Progenitor cell of endocrine pancreas (in vitro differentiated cells): ENCODE measurements around the gene ARIH2. TPM values are rescaled to one million over a fixed set of nuclear protein-coding genes. Genes with fewer than 3 reads are reported as not detected.

Experiments used
- DNase-seq: peaks from one replicate; pipeline ENCODE4 v3.0.0; 2021; ENCODE audit warnings: low spot score; ENCODE audit not compliant: unreplicated experiment
- H3K27ac Mint-ChIP-seq: 2 replicates; pipeline ENCODE4 v1.8.0; 2021; ENCODE audit warnings: mild to moderate bottlenecking, moderate library complexity, mixed read lengths
- H3K27me3 Mint-ChIP-seq: 2 replicates; pipeline ENCODE4 v1.8.0; 2021; ENCODE audit warnings: mixed read lengths
- H3K36me3 Mint-ChIP-seq: 2 replicates; pipeline ENCODE4 v1.8.0; 2022; ENCODE audit warnings: mixed read lengths; ENCODE audit not compliant: insufficient read depth
- H3K4me1 Mint-ChIP-seq: 2 replicates; pipeline ENCODE4 v1.8.0; 2021; ENCODE audit warnings: low read depth, mixed read lengths
- H3K4me3 Mint-ChIP-seq: 2 replicates; pipeline ENCODE4 v1.8.0; 2021; ENCODE audit warnings: low read depth, mild to moderate bottlenecking, moderate library complexity, mixed read lengths
- H3K9me3 Mint-ChIP-seq: 2 replicates; pipeline ENCODE4 v1.8.0; 2021; ENCODE audit warnings: low read depth, mixed read lengths
- total RNA-seq: library from RNA; stranded (reverse); gene quantifications from 2 replicates; pipeline ENCODE4 v1.2.1, GENCODE V29; 2021
- TF ChIP-seq, protein P1 (sequence below): fragments of 200-600 bp; sonication (generic); IDR thresholded peaks from one replicate; pipeline ENCODE4 v1.5.0; 2021; ENCODE audit warnings: antibody characterized with exemption, mild to moderate bottlenecking; ENCODE audit not compliant: unreplicated experiment

Gene ARIH2
- total RNA-seq, 1 donor from 2014 or later, result 105 TPM

- TF ChIP-seq, protein P1, sequence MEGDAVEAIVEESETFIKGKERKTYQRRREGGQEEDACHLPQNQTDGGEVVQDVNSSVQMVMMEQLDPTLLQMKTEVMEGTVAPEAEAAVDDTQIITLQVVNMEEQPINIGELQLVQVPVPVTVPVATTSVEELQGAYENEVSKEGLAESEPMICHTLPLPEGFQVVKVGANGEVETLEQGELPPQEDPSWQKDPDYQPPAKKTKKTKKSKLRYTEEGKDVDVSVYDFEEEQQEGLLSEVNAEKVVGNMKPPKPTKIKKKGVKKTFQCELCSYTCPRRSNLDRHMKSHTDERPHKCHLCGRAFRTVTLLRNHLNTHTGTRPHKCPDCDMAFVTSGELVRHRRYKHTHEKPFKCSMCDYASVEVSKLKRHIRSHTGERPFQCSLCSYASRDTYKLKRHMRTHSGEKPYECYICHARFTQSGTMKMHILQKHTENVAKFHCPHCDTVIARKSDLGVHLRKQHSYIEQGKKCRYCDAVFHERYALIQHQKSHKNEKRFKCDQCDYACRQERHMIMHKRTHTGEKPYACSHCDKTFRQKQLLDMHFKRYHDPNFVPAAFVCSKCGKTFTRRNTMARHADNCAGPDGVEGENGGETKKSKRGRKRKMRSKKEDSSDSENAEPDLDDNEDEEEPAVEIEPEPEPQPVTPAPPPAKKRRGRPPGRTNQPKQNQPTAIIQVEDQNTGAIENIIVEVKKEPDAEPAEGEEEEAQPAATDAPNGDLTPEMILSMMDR, result no peak
- no peaks in the 10 kb centered on the region for H3K27me3 Mint-ChIP-seq
- H3K36me3 Mint-ChIP-seq, result peaks cover 14% of the 10 kb centered on the region
- no peaks in the 10 kb centered on the region for H3K9me3 Mint-ChIP-seq
- H3K4me3 Mint-ChIP-seq, result no peak overlapping the region
- peaks cover 20% of the 10 kb centered on the region for H3K4me1 Mint-ChIP-seq
- peak overlapping the region; percentile 4 for H3K27ac Mint-ChIP-seq
- DNase-seq, result no peak
Measured at GRCh38 chr3:49025005-49025792, 106.6 kb downstream of the ARIH2 start.

DNA sequence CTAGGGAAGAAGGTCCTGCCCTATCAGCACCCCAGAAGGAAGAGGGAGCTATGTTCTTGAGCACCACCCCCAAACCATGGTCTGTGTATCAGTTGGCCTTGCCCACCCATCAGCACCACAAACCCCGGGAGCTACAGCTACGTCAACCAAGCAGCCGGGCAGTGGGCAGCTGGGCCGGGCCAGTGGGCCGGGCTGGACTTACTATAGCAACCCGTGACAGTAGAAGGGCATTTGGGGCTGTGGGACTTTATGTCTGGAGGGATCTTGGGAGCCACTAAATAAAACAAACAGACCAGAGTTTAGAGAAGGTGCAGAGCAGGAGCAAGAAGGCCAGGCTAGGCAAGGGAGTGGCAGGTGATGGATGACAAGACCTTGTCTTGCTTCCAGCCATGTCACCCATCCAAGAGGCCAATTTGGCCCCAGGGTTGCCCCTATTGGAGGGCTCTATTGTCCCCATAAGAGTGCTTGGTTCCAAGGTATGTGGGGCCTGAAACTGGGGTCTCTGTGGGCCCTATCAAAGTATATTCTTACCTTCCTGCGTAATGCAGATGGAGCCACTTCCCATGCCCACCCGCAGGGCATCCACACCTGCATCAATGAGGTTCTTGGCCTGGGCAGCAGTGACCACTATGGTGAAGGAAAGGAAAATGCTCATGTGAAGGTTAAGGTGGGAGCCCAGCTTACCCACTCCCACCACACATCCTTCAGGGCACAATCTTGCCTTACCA is 107.3 kb downstream of the ARIH2 start:
- Mint-ChIP-seq H3K27ac (peak overlapping the region; percentile 4), H3K36me3 (peaks cover 14% of the 10 kb centered on the region), H3K9me3 (no peaks in the 10 kb centered on the region), H3K4me1 (peaks cover 19% of the 10 kb centered on the region), H3K4me3 (no peak overlapping the region), H3K27me3 (no peaks in the 10 kb centered on the region)
- no peak for DNase-seq
- TF ChIP-seq, protein P1, result no peak

DNA sequence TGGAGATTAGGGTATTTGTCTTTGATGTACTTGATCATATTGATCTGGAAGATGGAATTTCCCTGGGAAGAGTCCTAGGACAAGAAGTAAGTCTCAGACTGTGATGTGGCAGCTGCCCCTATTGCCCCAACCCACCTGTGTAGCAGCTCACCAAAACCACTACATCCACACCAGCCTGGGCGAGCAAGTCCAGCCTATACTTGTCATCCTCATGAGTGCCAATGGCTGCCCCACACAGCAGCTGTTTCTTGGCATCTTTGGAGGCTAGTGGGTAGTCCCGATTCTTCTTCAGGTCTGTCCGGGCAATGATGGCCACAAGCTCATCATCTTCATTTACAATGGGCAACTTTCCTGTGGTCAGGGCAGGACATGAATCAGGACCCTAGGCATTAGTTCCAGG is 107.9 kb downstream of the ARIH2 start:
- DNase-seq, result no peak
- Mint-ChIP-seq H3K4me3 (no peak overlapping the region), H3K36me3 (peaks cover 18% of the 10 kb centered on the region), H3K4me1 (peaks cover 19% of the 10 kb centered on the region), H3K9me3 (no peaks in the 10 kb centered on the region), H3K27ac (no peak overlapping the region), H3K27me3 (no peaks in the 10 kb centered on the region)
- TF ChIP-seq, protein P1, result no peak

GRCh38 chr3:49027634-49028033 is 109.0 kb downstream of the ARIH2 start:
- H3K4me3 Mint-ChIP-seq, result no peak overlapping the region
- no peak for DNase-seq
- peaks cover 21% of the 10 kb centered on the region for H3K36me3 Mint-ChIP-seq
- no peaks in the 10 kb centered on the region for H3K9me3 Mint-ChIP-seq
- H3K4me1 Mint-ChIP-seq, result peaks cover 16% of the 10 kb centered on the region
- TF ChIP-seq, protein P1, result no peak
- H3K27ac Mint-ChIP-seq, result no peak overlapping the region
- H3K27me3 Mint-ChIP-seq, result no peaks in the 10 kb centered on the region

GRCh38 chr3:49028298-49028672 is 109.6 kb downstream of the ARIH2 start:
- Mint-ChIP-seq H3K27me3 (no peaks in the 10 kb centered on the region), H3K4me1 (peaks cover 10% of the 10 kb centered on the region), H3K27ac (peak overlapping the region; percentile 97), H3K9me3 (no peaks in the 10 kb centered on the region), H3K36me3 (peaks cover 19% of the 10 kb centered on the region), H3K4me3 (peak overlapping the region; percentile 84)
- DNase-seq, result no peak
- TF ChIP-seq, protein P1, result no peak
